ENCODE data around the gene VPS52. TPM values are rescaled to one million over a fixed set of nuclear protein-coding genes. Genes with fewer than 3 reads are reported as not detected.

Gene VPS52
- total RNA-seq, 2 experiments from 2014 or later, result 79.1 to 84.0 TPM

GRCh38 chr6:33208091-33208967, 63.3 kb downstream of the VPS52 start, which contains the start of gene RING1:
Gene RING1, plus strand, starts transcription at chr6:33208500. Its CDS starts 323 bp downstream, at chr6:33208823.
- POLR2A ChIA-PET, result interaction anchor here (1.0 kb wide), 3 partner anchors 40 to 236 kb away, joined by 3 read pairs; no protein-coding TSS in a partner anchor
- H3K4me1 Mint-ChIP-seq, result peaks cover 55% of the 10 kb centered on the region
- CTCF ChIA-PET, result interaction anchor here (1.1 to 2.7 kb wide), 6 partner anchors 9 to 84 kb away, joined by 3 to 20 read pairs (median 4); partner anchors contain the start of gene WDR46

GRCh38 chr6:33207552-33208090, 64.1 kb downstream of the VPS52 start:
- POLR2A ChIA-PET, result interaction anchor here (1.0 kb wide), 3 partner anchors 41 to 236 kb away, joined by 3 read pairs; no protein-coding TSS in a partner anchor
- Mint-ChIP-seq H3K4me1 (peaks cover 56% of the 10 kb centered on the region), H3K36me3 (ENCODE audit: low read depth) (peaks cover 38% of the 10 kb centered on the region)

More at GRCh38 chr6:33208091-33208967, 63.3 kb downstream of the VPS52 start, which contains the start of gene RING1:
- peak; percentile 87 for DNase-seq
- H3K36me3 Mint-ChIP-seq (ENCODE audit: low read depth), result peaks cover 33% of the 10 kb centered on the region
- no peaks in the 10 kb centered on the region for H3K9me3 Mint-ChIP-seq
- peak within 1 kb of the TSS; percentile 90 for H3K27ac Mint-ChIP-seq
- peak within 1 kb of the TSS; percentile 79 for H3K4me3 Mint-ChIP-seq
- H3K27me3 Mint-ChIP-seq, result peaks cover 10% of the 10 kb centered on the region

GRCh38 chr6:33206864-33207551, 64.7 kb downstream of the VPS52 start:
- Mint-ChIP-seq H3K9me3 (no peaks in the 10 kb centered on the region), H3K4me3 (no peak overlapping the region), H3K27ac (peak overlapping the region; percentile 90), H3K27me3 (no peaks in the 10 kb centered on the region), H3K36me3 (ENCODE audit: low read depth) (peaks cover 39% of the 10 kb centered on the region), H3K4me1 (peaks cover 60% of the 10 kb centered on the region)
- CTCF ChIA-PET, result interaction anchor here (1.1 to 2.7 kb wide), 2 partner anchors 42 to 82 kb away, joined by 3 to 20 read pairs; partner anchors contain the start of gene WDR46
- POLR2A ChIA-PET, result no interaction called here
- no peak for DNase-seq

More at GRCh38 chr6:33207552-33208090, 64.1 kb downstream of the VPS52 start:
- CTCF ChIA-PET, result interaction anchor here (1.1 to 2.7 kb wide), 4 partner anchors 8 to 81 kb away, joined by 3 to 20 read pairs (median 6); partner anchors contain the start of gene WDR46
- no peak for DNase-seq
- Mint-ChIP-seq H3K9me3 (no peaks in the 10 kb centered on the region), H3K4me3 (peak overlapping the region; percentile 79), H3K27me3 (peaks cover 3% of the 10 kb centered on the region), H3K27ac (peak overlapping the region; percentile 90)

- peaks cover 67% of the 10 kb centered on the region for H3K4me1 Mint-ChIP-seq
- POLR2A ChIA-PET, result no interaction called here
- H3K4me3 Mint-ChIP-seq, result peak overlapping the region; percentile 81
- H3K27me3 Mint-ChIP-seq, result no peaks in the 10 kb centered on the region
- peak overlapping the region; percentile 88 for H3K27ac Mint-ChIP-seq
- no peak for DNase-seq
- CTCF ChIA-PET, result no interaction called here
- no peaks in the 10 kb centered on the region for H3K9me3 Mint-ChIP-seq
- H3K36me3 Mint-ChIP-seq (ENCODE audit: low read depth), result peaks cover 43% of the 10 kb centered on the region
Observed at GRCh38 chr6:33206027-33206863, 65.4 kb downstream of the VPS52 start.

- H3K4me3 Mint-ChIP-seq, result peak overlapping the region; percentile 81
- H3K9me3 Mint-ChIP-seq, result no peaks in the 10 kb centered on the region
- H3K36me3 Mint-ChIP-seq (ENCODE audit: low read depth), result peaks cover 45% of the 10 kb centered on the region
- H3K27ac Mint-ChIP-seq, result peak overlapping the region; percentile 88
- DNase-seq, result peak; percentile 25
- no peaks in the 10 kb centered on the region for H3K27me3 Mint-ChIP-seq
- CTCF ChIA-PET, result interaction anchor here (0.8 to 1.4 kb wide), 2 partner anchors 43 to 361 kb away, joined by 3 to 4 read pairs; no protein-coding TSS in a partner anchor
- POLR2A ChIA-PET, result no interaction called here
- peaks cover 69% of the 10 kb centered on the region for H3K4me1 Mint-ChIP-seq
Observed at GRCh38 chr6:33205191-33206026, 66.3 kb downstream of the VPS52 start.

GRCh38 chr6:33204415-33205190, 67.1 kb downstream of the VPS52 start, which contains the start of gene HSD17B8:
Gene HSD17B8, plus strand, starts transcription at chr6:33204655. Its CDS starts 14 bp downstream, at chr6:33204669.
- H3K9me3 Mint-ChIP-seq, result no peaks in the 10 kb centered on the region
- H3K36me3 Mint-ChIP-seq (ENCODE audit: low read depth), result peaks cover 38% of the 10 kb centered on the region
- POLR2A ChIA-PET, result no interaction called here
- CTCF ChIA-PET, result interaction anchor here (0.8 to 1.4 kb wide), 2 partner anchors 42 to 360 kb away, joined by 3 to 4 read pairs; no protein-coding TSS in a partner anchor
- H3K27ac Mint-ChIP-seq, result peak within 1 kb of the TSS; percentile 88
- no peaks in the 10 kb centered on the region for H3K27me3 Mint-ChIP-seq
- peak within 1 kb of the TSS; percentile 81 for H3K4me3 Mint-ChIP-seq
- peaks cover 65% of the 10 kb centered on the region for H3K4me1 Mint-ChIP-seq
- DNase-seq, result peak; percentile 93

GRCh38 chr6:33204165-33204414, 67.6 kb downstream of the VPS52 start:
- Mint-ChIP-seq H3K27ac (peak overlapping the region; percentile 88), H3K36me3 (ENCODE audit: low read depth) (peaks cover 33% of the 10 kb centered on the region), H3K4me3 (peak overlapping the region; percentile 81), H3K9me3 (no peaks in the 10 kb centered on the region), H3K27me3 (no peaks in the 10 kb centered on the region), H3K4me1 (peaks cover 65% of the 10 kb centered on the region)
- ChIA-PET CTCF (no interaction called here), POLR2A (no interaction called here)
- DNase-seq, result no peak

GRCh38 chr6:33203443-33204164, 68.1 kb downstream of the VPS52 start:
- Mint-ChIP-seq H3K4me3 (peak overlapping the region; percentile 81), H3K36me3 (ENCODE audit: low read depth) (peaks cover 32% of the 10 kb centered on the region), H3K27me3 (no peaks in the 10 kb centered on the region), H3K27ac (no peak overlapping the region), H3K9me3 (no peaks in the 10 kb centered on the region), H3K4me1 (peaks cover 65% of the 10 kb centered on the region)
- ChIA-PET CTCF (interaction anchor here (0.5 kb wide), 1 partner anchor 348 kb away, joined by 3 read pairs; no protein-coding TSS in a partner anchor), POLR2A (interaction anchor here (0.6 kb wide), 1 partner anchor 115 kb away, joined by 4 read pairs; no protein-coding TSS in a partner anchor)
- DNase-seq, result no peak

- H3K27ac Mint-ChIP-seq, result no peak overlapping the region
- H3K4me1 Mint-ChIP-seq, result peaks cover 73% of the 10 kb centered on the region
- H3K4me3 Mint-ChIP-seq, result peak overlapping the region; percentile 27
- CTCF ChIA-PET, result no interaction called here
- H3K36me3 Mint-ChIP-seq (ENCODE audit: low read depth), result peaks cover 32% of the 10 kb centered on the region
- no peaks in the 10 kb centered on the region for H3K9me3 Mint-ChIP-seq
- DNase-seq, result no peak
- no peaks in the 10 kb centered on the region for H3K27me3 Mint-ChIP-seq
- POLR2A ChIA-PET, result interaction anchor here (0.6 kb wide), 1 partner anchor 115 kb away, joined by 4 read pairs; no protein-coding TSS in a partner anchor
Observed at GRCh38 chr6:33202799-33203198, 68.9 kb downstream of the VPS52 start.

GRCh38 chr6:33201935-33202334, 69.7 kb downstream of the VPS52 start:
- Mint-ChIP-seq H3K36me3 (ENCODE audit: low read depth) (peaks cover 32% of the 10 kb centered on the region), H3K27me3 (no peaks in the 10 kb centered on the region), H3K27ac (peak overlapping the region; percentile 99), H3K9me3 (no peaks in the 10 kb centered on the region), H3K4me1 (peaks cover 79% of the 10 kb centered on the region), H3K4me3 (peak overlapping the region; percentile 100)
- POLR2A ChIA-PET, result no interaction called here
- DNase-seq, result no peak
- CTCF ChIA-PET, result no interaction called here
